ENCODE data around the gene PLXNA4. TPM values are rescaled to one million over a fixed set of nuclear protein-coding genes. Genes with fewer than 3 reads are reported as not detected.

The PLXNA4 gene
- total RNA-seq, 2 donors from 2014 or later: 0.41 to 2.8 TPM

DNA sequence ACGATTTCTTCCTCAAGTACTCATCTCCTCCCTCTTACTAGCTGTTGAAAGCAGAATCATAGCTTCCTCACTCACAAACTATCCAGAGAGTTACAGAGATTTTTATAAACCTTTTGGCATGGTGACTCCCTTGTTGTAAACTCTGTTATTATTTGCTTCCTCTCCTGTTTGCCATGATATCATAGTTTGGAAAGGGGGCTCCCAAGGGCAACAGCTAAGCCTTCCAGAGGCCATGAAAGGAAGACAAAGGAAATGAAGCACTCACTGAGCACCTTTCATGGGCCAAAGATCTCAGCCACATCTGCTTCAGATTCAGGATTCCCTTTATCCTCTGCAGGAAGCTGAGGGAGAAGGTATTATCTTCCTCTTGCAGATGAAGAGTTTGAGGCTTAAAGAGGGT lies 484.6 kb downstream of the PLXNA4 start:
- no peaks in the 10 kb centered on the region for H3K9me3 ChIP-seq
- TF ChIP-seq, protein P1, sequence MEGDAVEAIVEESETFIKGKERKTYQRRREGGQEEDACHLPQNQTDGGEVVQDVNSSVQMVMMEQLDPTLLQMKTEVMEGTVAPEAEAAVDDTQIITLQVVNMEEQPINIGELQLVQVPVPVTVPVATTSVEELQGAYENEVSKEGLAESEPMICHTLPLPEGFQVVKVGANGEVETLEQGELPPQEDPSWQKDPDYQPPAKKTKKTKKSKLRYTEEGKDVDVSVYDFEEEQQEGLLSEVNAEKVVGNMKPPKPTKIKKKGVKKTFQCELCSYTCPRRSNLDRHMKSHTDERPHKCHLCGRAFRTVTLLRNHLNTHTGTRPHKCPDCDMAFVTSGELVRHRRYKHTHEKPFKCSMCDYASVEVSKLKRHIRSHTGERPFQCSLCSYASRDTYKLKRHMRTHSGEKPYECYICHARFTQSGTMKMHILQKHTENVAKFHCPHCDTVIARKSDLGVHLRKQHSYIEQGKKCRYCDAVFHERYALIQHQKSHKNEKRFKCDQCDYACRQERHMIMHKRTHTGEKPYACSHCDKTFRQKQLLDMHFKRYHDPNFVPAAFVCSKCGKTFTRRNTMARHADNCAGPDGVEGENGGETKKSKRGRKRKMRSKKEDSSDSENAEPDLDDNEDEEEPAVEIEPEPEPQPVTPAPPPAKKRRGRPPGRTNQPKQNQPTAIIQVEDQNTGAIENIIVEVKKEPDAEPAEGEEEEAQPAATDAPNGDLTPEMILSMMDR (IDR thresholded peaks at IDR 0.05): no peak
- TF ChIP-seq POLR2AphosphoS5 (IDR thresholded peaks at IDR 0.05) (no peak), POLR2A (IDR thresholded peaks at IDR 0.05) (no peak)
- H3K27me3 ChIP-seq (replicated peaks; ENCODE audit: insufficient read depth): no peaks in the 10 kb centered on the region
- DNase-seq (ENCODE audit: low spot score): no peak
- 55% methylated on average over 1 of the region's 1 CpG for WGBS
- H3K36me3 ChIP-seq: no peaks in the 10 kb centered on the region
- no peaks in the 10 kb centered on the region for H3K4me1 ChIP-seq (replicated peaks)
- intact Hi-C loops (cut with DNase I): no loop called here
- H3K4me3 ChIP-seq: no peak overlapping the region
- H3K27ac ChIP-seq: no peak overlapping the region

DNA sequence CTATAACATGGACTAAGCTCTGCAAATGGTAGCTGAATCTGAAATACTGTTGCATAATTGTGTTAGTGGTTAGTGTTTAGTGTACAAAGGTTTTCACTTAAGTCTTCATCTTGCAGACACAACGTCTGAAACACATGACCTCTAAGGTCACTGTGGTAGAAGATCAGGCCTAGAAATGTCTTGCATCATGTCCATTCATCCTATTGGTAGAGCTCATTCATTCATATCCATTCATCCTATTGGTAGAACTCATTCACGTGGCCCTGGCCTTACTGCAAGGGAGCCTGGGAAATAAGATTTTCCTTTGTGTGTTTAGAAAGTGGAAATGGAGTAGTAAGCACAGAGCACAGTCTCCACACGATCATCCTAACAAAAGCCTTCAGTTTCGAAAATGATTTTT lies 485.8 kb downstream of the PLXNA4 start:
- DNase-seq (ENCODE audit: low spot score): no peak
- intact Hi-C loops (cut with DNase I): no loop called here
- Histone ChIP-seq H3K4me3 (no peak overlapping the region), H3K27me3 (replicated peaks; ENCODE audit: insufficient read depth) (no peaks in the 10 kb centered on the region), H3K27ac (no peak overlapping the region), H3K9me3 (no peaks in the 10 kb centered on the region), H3K36me3 (no peaks in the 10 kb centered on the region), H3K4me1 (replicated peaks) (no peaks in the 10 kb centered on the region)
- TF ChIP-seq POLR2AphosphoS5 (IDR thresholded peaks at IDR 0.05) (no peak), POLR2A (IDR thresholded peaks at IDR 0.05) (no peak)
- TF ChIP-seq, protein P1 (IDR thresholded peaks at IDR 0.05): no peak
- WGBS: 89% methylated on average over 4 of the region's 4 CpGs

DNA sequence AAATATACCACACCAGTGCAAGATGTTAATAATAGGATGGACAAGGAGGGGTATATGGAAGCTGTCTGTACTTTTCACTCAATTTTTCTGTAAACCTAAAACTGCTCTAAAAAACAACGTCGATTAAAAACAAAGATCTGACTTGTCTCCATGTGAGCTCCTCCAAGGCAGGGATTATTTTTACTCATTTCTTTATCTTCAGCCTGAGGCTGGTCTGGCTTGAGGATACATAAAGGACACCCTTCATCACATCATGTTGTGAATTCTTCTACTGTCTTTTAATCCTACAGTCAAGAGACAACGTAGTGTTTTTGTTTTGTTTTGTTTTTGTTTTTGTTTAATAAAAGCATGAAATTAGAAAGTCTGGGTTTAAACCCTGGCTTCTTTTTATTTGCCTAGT lies 486.9 kb downstream of the PLXNA4 start:
- no peak for DNase-seq (ENCODE audit: low spot score)
- intact Hi-C loops (cut with DNase I): no loop called here
- 87% methylated on average over 3 of the region's 3 CpGs for WGBS

DNA sequence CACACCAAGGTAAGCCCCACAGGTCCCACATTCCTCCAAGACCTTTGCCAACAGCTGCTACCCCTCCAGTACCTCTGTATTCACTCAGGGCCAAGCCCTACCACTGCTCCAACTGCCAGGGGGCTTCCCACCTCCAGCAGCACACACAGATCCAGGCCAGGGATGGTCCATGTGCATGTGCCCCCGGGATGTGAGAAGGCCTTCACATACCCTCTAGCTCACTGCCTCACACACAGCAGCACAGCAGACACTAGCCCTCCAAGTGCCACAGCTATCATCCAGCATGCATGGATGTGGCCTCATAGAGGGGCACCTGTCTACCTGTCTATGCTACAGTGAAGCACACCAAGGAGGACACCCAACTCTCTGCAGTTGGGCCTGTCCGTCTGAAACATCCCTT lies 488.8 kb downstream of the PLXNA4 start:
- Histone ChIP-seq H3K36me3 (no peaks in the 10 kb centered on the region), H3K4me3 (no peak overlapping the region), H3K4me1 (replicated peaks) (no peaks in the 10 kb centered on the region), H3K27ac (no peak overlapping the region), H3K27me3 (replicated peaks; ENCODE audit: insufficient read depth) (no peaks in the 10 kb centered on the region), H3K9me3 (no peaks in the 10 kb centered on the region)
- DNase-seq (ENCODE audit: low spot score): no peak
- WGBS: 95% methylated on average over 2 of the region's 2 CpGs
- no peak for TF ChIP-seq POLR2AphosphoS5 (IDR thresholded peaks at IDR 0.05)
- intact Hi-C loops (cut with DNase I): no loop called here

More for the DNA sequence above, 486.9 kb downstream of the PLXNA4 start:
- Histone ChIP-seq H3K4me1 (replicated peaks) (no peaks in the 10 kb centered on the region), H3K27me3 (replicated peaks; ENCODE audit: insufficient read depth) (no peaks in the 10 kb centered on the region), H3K4me3 (no peak overlapping the region), H3K9me3 (no peaks in the 10 kb centered on the region), H3K36me3 (no peaks in the 10 kb centered on the region), H3K27ac (no peak overlapping the region)
- TF ChIP-seq, protein P1 (IDR thresholded peaks at IDR 0.05): no peak
- TF ChIP-seq POLR2AphosphoS5 (IDR thresholded peaks at IDR 0.05) (no peak), POLR2A (IDR thresholded peaks at IDR 0.05) (no peak)

DNA sequence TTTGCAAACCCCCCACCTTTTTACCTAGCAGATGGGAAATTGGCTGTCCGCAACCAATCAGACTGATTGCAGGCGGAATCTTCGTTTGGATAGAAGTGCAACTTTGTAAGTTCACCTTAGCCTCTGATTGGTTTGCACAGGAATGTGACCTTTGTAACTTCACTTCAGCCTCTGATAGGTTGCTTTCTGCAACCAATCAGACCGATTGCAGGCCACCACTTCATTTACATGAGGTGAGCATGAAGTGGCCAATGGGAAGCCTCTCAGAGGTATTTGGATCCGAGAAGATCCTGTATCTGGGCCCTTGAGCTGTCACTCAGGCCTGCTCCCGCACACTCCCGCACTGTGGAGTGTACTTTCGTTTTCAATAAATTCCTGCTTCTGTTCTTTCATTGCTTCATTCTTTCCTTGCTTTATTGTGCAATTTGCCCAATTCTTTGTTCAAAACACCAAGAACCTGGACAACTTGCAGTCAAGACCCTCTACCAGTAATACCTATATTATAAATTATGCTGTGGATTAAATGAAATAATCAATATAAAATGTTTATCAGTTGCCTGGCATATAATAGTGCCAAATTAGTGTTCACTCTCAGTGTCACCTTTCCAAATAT lies 491.4 kb downstream of the PLXNA4 start:
- no peaks in the 10 kb centered on the region for H3K9me3 ChIP-seq
- WGBS: 92% methylated on average over 8 of the region's 8 CpGs
- intact Hi-C loops (cut with DNase I): no loop called here

More for the DNA sequence above, 491.4 kb downstream of the PLXNA4 start:
- DNase-seq (ENCODE audit: low spot score): no peak
- Histone ChIP-seq H3K27me3 (replicated peaks; ENCODE audit: insufficient read depth) (no peaks in the 10 kb centered on the region), H3K4me1 (replicated peaks) (no peaks in the 10 kb centered on the region), H3K27ac (no peak overlapping the region), H3K36me3 (no peaks in the 10 kb centered on the region), H3K4me3 (no peak overlapping the region)
- no peak for TF ChIP-seq POLR2AphosphoS5 (IDR thresholded peaks at IDR 0.05)
- TF ChIP-seq, protein P1 (IDR thresholded peaks at IDR 0.05): no peak
- TF ChIP-seq POLR2A (IDR thresholded peaks at IDR 0.05): no peak

Measured in prostate gland (tissue), 2 donors.